OCI-LY3 (cell line): ENCODE data around the gene ADARB2.

ENCODE experiments used
- CTCF ChIP-seq: fragments of 200-600, 300-600 bp; sonication (generic); IDR thresholded peaks from 2 replicates; pipeline ENCODE4 v1.5.1; 2014; ENCODE audit warnings: antibody characterized with exemption, low read length, low read depth
- EZH2phosphoT487 ChIP-seq: fragments of 200-600 bp; shearing (Covaris generic); IDR thresholded peaks from 2 replicates; pipeline ENCODE4 v1.6.1; 2018; ENCODE audit warnings: antibody characterized with exemption, mixed run types, low read depth

DNA sequence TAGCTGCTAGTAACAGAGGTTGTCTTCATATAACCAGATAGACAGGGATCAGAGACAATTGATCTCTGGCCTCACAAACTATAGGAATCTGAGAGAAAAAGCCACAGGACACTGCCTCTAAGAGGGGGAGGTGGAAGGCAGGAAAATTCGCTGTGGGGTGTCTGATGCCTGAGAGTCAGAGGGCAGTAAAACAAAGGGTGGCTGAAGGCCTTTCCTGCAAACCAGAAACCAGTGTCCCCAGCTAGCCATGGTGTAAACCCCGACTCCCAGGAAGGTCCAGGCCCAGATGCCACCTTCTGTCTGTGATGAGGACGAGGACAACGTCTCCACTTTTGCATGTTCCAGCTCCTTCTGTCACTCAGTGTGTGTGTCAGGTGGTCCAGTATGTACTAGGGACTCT lies 215.1 kb downstream of the ADARB2 start:
- TF ChIP-seq CTCF: no peak
- no peak for TF ChIP-seq EZH2phosphoT487
